ENCODE data around the gene CNOT8. TPM values are rescaled to one million over a fixed set of nuclear protein-coding genes. Genes with fewer than 3 reads are reported as not detected.

Gene CNOT8
- total and polyA plus RNA-seq, 9 of the 15 experiments (the other 6 are each of a cell fraction or from before 2014, with no cell fraction given), result 15.2 to 68.9 (median 52.1) TPM

DNA sequence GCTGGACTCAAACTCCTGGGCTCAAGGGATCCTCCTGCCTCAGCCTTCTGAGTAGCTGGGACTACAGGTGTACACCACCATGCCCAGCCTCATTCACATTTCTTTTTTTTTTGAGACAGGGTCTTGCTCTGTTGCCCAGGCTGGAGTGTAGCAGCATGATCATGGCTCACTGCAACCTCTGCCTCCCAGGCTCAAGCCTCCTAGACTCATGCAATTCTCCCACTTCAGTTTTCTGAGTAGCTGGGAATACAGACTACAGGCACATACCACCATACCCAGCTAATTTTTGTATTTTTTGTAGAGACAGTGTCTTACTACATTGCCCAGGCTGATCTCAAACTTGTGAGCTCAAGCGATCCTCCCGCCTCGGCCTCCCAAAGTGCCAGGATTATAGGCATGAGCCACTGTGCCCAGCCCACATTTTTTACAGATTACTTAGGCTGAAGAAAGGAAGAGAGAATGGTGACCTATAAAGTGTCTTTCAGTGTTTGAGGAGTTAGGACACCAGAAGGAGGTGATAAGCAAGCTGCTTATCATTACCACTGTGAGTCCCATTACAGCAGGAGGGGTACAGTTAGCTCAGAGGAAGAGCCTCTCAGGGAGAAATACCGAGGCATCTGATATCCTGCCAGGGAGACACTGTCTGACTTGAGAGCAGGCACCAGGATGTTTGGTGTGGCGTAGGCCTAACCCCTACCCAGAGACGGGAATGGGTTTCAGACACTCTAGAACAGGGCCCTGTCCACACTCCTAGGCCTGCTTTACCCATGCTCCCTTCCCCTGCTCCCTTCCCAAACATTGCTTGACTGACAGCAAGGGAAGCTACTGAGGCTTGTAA, 17.8 kb upstream of the CNOT8 start (continued):
- TF ChIP-seq, protein P1, sequence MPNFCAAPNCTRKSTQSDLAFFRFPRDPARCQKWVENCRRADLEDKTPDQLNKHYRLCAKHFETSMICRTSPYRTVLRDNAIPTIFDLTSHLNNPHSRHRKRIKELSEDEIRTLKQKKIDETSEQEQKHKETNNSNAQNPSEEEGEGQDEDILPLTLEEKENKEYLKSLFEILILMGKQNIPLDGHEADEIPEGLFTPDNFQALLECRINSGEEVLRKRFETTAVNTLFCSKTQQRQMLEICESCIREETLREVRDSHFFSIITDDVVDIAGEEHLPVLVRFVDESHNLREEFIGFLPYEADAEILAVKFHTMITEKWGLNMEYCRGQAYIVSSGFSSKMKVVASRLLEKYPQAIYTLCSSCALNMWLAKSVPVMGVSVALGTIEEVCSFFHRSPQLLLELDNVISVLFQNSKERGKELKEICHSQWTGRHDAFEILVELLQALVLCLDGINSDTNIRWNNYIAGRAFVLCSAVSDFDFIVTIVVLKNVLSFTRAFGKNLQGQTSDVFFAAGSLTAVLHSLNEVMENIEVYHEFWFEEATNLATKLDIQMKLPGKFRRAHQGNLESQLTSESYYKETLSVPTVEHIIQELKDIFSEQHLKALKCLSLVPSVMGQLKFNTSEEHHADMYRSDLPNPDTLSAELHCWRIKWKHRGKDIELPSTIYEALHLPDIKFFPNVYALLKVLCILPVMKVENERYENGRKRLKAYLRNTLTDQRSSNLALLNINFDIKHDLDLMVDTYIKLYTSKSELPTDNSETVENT (CRISPR knock-in tag; IDR thresholded peaks at IDR 0.05), result no peak
- TF ChIP-seq PHTF2 (CRISPR knock-in tag; IDR thresholded peaks at IDR 0.05), result no peak
- TF ChIP-seq BRD9 (IDR thresholded peaks at IDR 0.05; ENCODE audit: low read depth, partially characterized antibody), result no peak
- no peak for TF ChIP-seq ZNF23 (CRISPR knock-in tag; IDR thresholded peaks at IDR 0.05)
- no peak for TF ChIP-seq ZNF699 (CRISPR knock-in tag; IDR thresholded peaks at IDR 0.05; ENCODE audit: insufficient replicate concordance)
- no peak for TF ChIP-seq CAMTA2 (CRISPR knock-in tag; conservative IDR thresholded peaks at IDR 0.05)
- TF ChIP-seq, protein P2, sequence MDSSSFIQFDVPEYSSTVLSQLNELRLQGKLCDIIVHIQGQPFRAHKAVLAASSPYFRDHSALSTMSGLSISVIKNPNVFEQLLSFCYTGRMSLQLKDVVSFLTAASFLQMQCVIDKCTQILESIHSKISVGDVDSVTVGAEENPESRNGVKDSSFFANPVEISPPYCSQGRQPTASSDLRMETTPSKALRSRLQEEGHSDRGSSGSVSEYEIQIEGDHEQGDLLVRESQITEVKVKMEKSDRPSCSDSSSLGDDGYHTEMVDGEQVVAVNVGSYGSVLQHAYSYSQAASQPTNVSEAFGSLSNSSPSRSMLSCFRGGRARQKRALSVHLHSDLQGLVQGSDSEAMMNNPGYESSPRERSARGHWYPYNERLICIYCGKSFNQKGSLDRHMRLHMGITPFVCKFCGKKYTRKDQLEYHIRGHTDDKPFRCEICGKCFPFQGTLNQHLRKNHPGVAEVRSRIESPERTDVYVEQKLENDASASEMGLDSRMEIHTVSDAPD (CRISPR knock-in tag; IDR thresholded peaks at IDR 0.05), result no peak
- peak; percentile 33; the same call in 1 of the 2 replicates for TF ChIP-seq SIN3B (IDR thresholded peaks at IDR 0.05; ENCODE audit: low read depth)
- TF ChIP-seq, protein P3, sequence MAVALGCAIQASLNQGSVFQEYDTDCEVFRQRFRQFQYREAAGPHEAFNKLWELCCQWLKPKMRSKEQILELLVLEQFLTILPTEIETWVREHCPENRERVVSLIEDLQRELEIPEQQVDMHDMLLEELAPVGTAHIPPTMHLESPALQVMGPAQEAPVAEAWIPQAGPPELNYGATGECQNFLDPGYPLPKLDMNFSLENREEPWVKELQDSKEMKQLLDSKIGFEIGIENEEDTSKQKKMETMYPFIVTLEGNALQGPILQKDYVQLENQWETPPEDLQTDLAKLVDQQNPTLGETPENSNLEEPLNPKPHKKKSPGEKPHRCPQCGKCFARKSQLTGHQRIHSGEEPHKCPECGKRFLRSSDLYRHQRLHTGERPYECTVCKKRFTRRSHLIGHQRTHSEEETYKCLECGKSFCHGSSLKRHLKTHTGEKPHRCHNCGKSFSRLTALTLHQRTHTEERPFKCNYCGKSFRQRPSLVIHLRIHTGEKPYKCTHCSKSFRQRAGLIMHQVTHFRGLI (CRISPR knock-in tag; IDR thresholded peaks at IDR 0.05), result no peak
- peak; percentile 76 for TF ChIP-seq ZFX (CRISPR knock-in tag; IDR thresholded peaks at IDR 0.05)
- TF ChIP-seq, protein P4, sequence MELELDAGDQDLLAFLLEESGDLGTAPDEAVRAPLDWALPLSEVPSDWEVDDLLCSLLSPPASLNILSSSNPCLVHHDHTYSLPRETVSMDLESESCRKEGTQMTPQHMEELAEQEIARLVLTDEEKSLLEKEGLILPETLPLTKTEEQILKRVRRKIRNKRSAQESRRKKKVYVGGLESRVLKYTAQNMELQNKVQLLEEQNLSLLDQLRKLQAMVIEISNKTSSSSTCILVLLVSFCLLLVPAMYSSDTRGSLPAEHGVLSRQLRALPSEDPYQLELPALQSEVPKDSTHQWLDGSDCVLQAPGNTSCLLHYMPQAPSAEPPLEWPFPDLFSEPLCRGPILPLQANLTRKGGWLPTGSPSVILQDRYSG (tag; conservative IDR thresholded peaks at IDR 0.05; ENCODE audit: low read depth), result 0 out of 2 replicates have a peak, but pooled peaks have one; percentile 29
- TF ChIP-seq, protein P5, sequence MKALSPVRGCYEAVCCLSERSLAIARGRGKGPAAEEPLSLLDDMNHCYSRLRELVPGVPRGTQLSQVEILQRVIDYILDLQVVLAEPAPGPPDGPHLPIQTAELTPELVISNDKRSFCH (CRISPR knock-in tag; IDR thresholded peaks at IDR 0.05), result no peak
- TF ChIP-seq, protein P5 (tag; IDR thresholded peaks at IDR 0.05), result peak; percentile 91
- no peak for TF ChIP-seq ZNF707 (CRISPR knock-in tag; conservative IDR thresholded peaks at IDR 0.05)
- TF ChIP-seq, protein P6, sequence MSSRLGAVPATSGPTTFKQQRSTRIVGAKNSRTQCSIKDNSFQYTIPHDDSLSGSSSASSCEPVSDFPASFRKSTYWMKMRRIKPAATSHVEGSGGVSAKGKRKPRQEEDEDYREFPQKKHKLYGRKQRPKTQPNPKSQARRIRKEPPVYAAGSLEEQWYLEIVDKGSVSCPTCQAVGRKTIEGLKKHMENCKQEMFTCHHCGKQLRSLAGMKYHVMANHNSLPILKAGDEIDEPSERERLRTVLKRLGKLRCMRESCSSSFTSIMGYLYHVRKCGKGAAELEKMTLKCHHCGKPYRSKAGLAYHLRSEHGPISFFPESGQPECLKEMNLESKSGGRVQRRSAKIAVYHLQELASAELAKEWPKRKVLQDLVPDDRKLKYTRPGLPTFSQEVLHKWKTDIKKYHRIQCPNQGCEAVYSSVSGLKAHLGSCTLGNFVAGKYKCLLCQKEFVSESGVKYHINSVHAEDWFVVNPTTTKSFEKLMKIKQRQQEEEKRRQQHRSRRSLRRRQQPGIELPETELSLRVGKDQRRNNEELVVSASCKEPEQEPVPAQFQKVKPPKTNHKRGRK (tag; IDR thresholded peaks at IDR 0.05), result no peak
- peak; percentile 90 for TF ChIP-seq KLF16 (IDR thresholded peaks at IDR 0.05)
- no peak for TF ChIP-seq CBX1 (IDR thresholded peaks at IDR 0.05; ENCODE audit: low read depth)
